ENCODE measurements around the gene RPIA. TPM values are rescaled to one million over a fixed set of nuclear protein-coding genes. Genes with fewer than 3 reads are reported as not detected.

The RPIA gene
- total RNA-seq, 2 experiments from 2014 or later = 34.3 to 41.6 TPM

DNA sequence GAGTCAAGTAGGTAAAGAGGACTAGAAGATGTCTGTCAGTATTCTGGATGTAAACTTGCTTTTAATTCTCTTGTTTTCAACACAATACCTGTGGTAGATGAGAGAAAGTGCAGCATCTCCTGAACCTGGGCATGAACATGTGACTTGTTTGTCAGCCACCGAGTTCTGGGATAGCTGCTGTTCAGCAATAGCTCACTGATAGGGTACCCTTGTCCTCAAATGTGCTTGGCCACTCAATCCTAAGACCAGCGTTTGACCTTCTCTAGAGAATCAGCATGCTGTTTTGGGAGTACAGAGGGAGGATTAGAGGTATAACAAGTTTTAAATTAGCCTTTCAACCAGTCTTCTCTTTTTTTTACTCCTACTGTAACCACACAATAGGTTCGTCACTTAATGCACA lies 23.2 kb downstream of the RPIA start:
- Mint-ChIP-seq H3K4me1 (no peaks in the 10 kb centered on the region), H3K36me3 (ENCODE audit: low read depth) (peaks cover 46% of the 10 kb centered on the region), H3K9me3 (peaks cover 12% of the 10 kb centered on the region), H3K4me3 (no peak overlapping the region), H3K27ac (no peak overlapping the region), H3K27me3 (no peaks in the 10 kb centered on the region)
- CTCF ChIA-PET = interaction anchor here (0.9 kb wide), 1 partner anchor 23 kb away, joined by 3 read pairs; no protein-coding TSS in a partner anchor
- no peak for DNase-seq
- POLR2A ChIA-PET = no interaction called here

DNA sequence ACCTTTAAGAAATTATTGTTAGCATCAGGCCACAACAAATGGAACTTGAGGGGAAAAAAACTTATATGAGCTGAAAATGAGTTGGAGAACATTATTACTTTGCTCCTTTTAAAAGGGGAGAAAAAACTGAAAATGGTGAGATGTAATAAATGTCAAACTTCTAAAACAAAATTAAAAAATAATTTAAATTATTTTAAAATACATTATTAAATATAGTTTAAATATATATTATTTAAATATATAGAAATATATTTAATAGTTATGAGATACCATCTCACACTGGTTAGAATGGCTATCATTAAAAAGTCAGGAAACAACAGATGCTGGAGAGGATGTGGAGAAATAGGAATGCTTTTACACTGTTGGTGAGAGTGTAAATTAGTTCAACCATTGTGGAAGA lies 28.9 kb downstream of the RPIA start:
- POLR2A ChIA-PET = no interaction called here
- H3K9me3 Mint-ChIP-seq = peaks cover 15% of the 10 kb centered on the region
- H3K4me1 Mint-ChIP-seq = peaks cover 3% of the 10 kb centered on the region
- CTCF ChIA-PET = no interaction called here
- no peak overlapping the region for H3K4me3 Mint-ChIP-seq
- H3K27me3 Mint-ChIP-seq = no peaks in the 10 kb centered on the region
- no peak for DNase-seq
- H3K27ac Mint-ChIP-seq = no peak overlapping the region
- peaks cover 26% of the 10 kb centered on the region for H3K36me3 Mint-ChIP-seq (ENCODE audit: low read depth)

DNA sequence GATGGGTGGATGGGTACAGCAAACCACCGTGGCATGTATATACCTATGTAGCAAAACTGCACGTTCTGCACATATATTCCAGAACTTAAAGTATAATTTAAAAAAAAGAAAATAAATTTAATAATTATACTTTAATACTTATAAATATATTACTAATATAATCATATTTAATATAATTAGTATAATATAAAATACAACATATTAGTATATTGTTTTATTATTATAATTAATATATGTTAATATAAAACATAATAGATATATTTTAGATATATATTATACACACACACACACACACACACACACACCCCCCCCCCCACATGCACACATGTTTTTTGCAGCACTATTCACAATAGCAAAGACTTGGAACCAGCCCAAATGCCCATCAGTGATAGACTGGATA lies 29.8 kb downstream of the RPIA start:
- H3K9me3 Mint-ChIP-seq = peaks cover 15% of the 10 kb centered on the region
- no peak overlapping the region for H3K27ac Mint-ChIP-seq
- H3K4me3 Mint-ChIP-seq = no peak overlapping the region
- POLR2A ChIA-PET = no interaction called here
- no peaks in the 10 kb centered on the region for H3K27me3 Mint-ChIP-seq
- CTCF ChIA-PET = no interaction called here
- H3K4me1 Mint-ChIP-seq = peaks cover 3% of the 10 kb centered on the region
- DNase-seq = no peak
- peaks cover 18% of the 10 kb centered on the region for H3K36me3 Mint-ChIP-seq (ENCODE audit: low read depth)

DNA sequence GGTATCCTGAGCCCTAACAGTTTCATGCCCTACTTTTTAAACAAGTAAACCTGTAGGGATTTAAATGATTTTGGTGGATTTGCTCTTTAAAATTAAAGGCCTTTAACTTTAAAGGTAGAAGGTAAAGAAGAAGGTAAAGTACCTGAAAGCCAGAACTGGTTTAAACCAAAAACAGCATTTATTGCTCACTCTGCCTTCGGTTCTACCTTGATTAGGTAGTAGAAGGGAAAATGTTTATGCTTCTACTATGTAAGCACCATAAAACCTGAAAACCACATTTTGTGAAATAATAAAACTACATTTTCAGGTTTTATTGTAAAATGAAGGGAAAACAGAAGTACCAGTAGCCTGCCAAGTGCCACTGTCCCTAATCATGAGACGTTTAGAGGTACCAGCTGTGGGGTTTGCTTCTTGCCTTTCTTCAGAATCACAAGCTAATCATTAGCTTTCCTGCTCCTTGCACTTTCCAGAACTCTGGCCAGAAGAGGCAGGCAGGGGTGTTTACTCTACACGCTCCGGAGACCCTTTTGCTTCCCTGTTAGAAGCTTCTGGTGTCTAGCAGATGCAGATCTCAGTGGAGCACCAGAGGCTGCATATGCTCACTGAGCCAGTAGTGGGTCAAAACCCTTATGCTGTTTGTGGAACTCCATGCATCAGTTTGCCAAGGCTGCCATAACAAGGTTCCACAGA lies 33.3 kb downstream of the RPIA start:
- POLR2A ChIA-PET = no interaction called here

DNA sequence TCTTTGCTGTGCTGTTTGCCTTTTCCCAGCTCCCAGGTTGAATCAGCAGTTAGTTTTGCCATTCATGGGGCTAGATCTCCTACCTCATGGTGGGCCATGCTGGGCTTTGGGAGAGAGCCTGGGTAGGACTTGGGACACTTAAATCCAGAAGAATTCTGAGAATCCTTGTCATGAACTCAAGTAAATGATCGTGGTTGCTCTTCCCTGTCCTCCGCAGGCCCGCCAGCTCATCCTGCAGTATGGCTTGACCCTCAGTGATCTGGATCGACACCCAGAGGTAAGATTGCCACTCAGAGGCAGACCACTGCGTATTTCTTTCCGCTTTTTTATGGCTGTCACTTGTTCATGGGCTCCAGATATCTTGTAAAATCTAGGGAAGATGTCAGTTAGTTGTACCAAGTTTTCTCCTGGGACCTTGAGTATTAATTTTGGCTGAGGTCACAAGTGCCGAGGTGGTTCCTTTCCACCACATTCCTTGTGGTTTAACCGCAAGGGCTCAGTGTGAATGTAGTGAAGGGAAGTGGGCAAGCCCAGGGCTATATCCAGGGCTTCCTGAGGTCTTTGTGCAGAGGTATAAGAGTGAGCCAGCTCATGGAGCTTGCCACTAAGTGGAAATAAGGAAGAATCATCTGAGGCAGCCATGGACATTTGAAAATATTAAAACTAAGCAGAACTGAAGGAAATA lies 37.7 kb downstream of the RPIA start:
- H3K9me3 Mint-ChIP-seq = no peaks in the 10 kb centered on the region
- no peaks in the 10 kb centered on the region for H3K36me3 Mint-ChIP-seq (ENCODE audit: low read depth)
- CTCF ChIA-PET = interaction anchor here (1.1 kb wide), 1 partner anchor 37 kb away, joined by 4 read pairs; the partner anchor contains the start of gene RPIA
- POLR2A ChIA-PET = interaction anchor here (0.6 kb wide), 1 partner anchor 38 kb away, joined by 6 read pairs; no protein-coding TSS in a partner anchor
- no peak overlapping the region for H3K27ac Mint-ChIP-seq
- H3K27me3 Mint-ChIP-seq = no peaks in the 10 kb centered on the region
- no peak overlapping the region for H3K4me3 Mint-ChIP-seq
- peaks cover 13% of the 10 kb centered on the region for H3K4me1 Mint-ChIP-seq
- no peak for DNase-seq

More for the DNA sequence above, 33.3 kb downstream of the RPIA start:
- Mint-ChIP-seq H3K36me3 (ENCODE audit: low read depth) (no peaks in the 10 kb centered on the region), H3K9me3 (peaks cover 2% of the 10 kb centered on the region), H3K4me1 (peaks cover 13% of the 10 kb centered on the region), H3K4me3 (no peak overlapping the region), H3K27me3 (no peaks in the 10 kb centered on the region), H3K27ac (no peak overlapping the region)
- DNase-seq = no peak
- CTCF ChIA-PET = no interaction called here

DNA sequence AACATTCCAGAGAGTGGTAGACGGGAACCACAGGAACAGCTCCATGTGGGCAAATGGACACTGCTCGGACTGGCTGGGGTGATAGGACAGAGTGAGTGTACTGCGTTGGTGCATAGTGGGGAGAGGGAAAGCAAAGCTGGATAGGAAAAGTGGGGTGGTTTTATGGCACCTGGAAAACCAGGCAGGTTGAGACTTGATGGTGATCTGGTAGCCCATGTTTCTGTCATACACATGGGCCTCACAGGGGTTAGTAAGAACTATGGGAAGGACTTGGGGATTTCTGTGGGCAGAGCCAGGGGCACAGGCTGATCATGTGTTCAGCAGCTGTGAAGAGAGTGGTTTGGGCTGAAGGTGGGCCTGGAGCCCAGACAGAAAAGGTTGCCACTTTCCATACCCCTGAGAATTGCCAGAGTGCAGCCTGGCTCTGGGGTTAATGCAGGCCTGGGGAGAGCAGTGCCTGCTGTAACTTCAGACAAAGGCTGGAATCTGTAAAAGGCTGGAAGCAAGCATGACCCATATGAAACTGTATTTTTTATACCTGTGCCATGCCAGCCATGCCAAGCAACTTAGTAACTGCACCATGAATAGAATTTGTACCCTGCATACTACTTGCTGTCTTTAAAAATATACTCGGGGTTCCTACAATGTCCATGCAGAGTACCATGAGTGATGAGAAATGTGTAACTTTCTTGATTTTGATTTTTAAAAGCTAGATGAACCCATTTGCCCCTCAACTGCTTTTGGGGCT lies 41.9 kb downstream of the RPIA start:
- ChIA-PET POLR2A (no interaction called here), CTCF (interaction anchor here (1.0 kb wide), 1 partner anchor 13 kb away, joined by 3 read pairs; no protein-coding TSS in a partner anchor)
- Mint-ChIP-seq H3K9me3 (no peaks in the 10 kb centered on the region), H3K4me1 (peaks cover 13% of the 10 kb centered on the region), H3K4me3 (no peak overlapping the region), H3K27ac (peak overlapping the region; percentile 10), H3K27me3 (no peaks in the 10 kb centered on the region), H3K36me3 (ENCODE audit: low read depth) (peaks cover 6% of the 10 kb centered on the region)
- DNase-seq = no peak

DNA sequence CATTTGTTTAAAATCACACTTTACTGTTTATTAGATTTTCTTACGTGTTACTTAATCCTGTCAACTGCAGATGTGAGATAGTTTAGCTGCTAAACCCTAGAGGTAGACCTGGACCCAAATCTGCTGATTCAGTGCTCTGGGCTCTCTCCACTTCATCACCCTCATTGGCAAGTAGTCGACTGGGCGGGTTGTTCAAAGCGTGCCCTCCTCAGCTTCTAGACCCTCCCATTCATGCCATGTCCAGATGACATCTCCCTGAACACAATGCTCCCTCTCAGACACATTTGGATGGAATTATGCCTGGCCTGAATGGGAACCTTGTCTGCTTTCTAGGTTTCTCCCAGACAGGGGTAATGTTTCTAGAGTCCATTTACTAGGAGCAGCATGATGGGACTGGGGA lies 43.7 kb downstream of the RPIA start:
- ChIA-PET CTCF (interaction anchor here (1.0 kb wide), 1 partner anchor 63 kb away, joined by 4 read pairs; no protein-coding TSS in a partner anchor), POLR2A (no interaction called here)
- no peak overlapping the region for H3K27ac Mint-ChIP-seq
- H3K36me3 Mint-ChIP-seq (ENCODE audit: low read depth) = peaks cover 7% of the 10 kb centered on the region
- no peaks in the 10 kb centered on the region for H3K27me3 Mint-ChIP-seq
- no peak for DNase-seq
- peaks cover 4% of the 10 kb centered on the region for H3K4me1 Mint-ChIP-seq
- no peak overlapping the region for H3K4me3 Mint-ChIP-seq
- no peaks in the 10 kb centered on the region for H3K9me3 Mint-ChIP-seq

DNA sequence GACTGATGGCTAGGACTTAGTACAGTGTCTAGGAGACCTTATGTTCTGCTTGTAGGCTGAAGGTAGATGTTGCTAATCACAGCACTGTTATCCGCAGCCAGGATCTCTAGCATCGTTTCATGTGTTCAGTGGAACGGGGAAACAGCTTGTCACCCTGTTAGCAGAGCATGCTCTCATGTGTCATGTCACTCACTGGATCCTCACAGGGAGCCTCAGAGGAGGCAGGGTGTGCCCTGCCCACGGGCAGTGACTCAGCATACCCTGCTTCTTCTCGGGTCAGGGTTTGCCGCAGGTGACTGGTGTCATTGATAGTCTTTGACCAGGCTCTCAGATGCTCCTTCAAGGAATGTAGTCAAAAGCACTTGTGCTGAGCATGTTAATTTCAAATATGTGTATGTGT lies 44.4 kb downstream of the RPIA start:
- Mint-ChIP-seq H3K36me3 (ENCODE audit: low read depth) (peaks cover 10% of the 10 kb centered on the region), H3K4me3 (no peak overlapping the region), H3K27ac (peak overlapping the region; percentile 6), H3K9me3 (no peaks in the 10 kb centered on the region), H3K4me1 (peaks cover 4% of the 10 kb centered on the region), H3K27me3 (no peaks in the 10 kb centered on the region)
- DNase-seq = no peak
- ChIA-PET CTCF (interaction anchor here (1.0 kb wide), 1 partner anchor 64 kb away, joined by 4 read pairs; no protein-coding TSS in a partner anchor), POLR2A (no interaction called here)

DNA sequence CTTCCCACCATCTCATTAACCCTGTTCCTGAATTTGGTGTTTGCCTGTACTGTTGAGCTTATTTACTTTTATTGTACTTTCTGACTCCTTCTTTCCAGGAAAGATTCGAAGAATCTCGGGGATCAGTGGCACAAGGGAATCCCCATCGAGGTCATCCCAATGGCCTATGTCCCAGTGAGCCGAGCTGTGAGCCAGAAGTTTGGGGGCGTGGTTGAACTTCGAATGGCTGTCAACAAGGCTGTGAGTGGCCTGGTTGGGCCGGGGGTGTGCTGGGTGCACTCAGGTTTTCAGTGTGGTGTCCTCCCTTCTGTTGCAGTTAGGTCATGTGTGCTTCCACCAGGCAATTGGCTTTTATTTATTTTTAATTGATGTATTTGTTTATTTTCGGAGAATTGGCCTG lies 45.0 kb downstream of the RPIA start:
- Mint-ChIP-seq H3K27me3 (no peaks in the 10 kb centered on the region), H3K4me1 (peaks cover 4% of the 10 kb centered on the region), H3K9me3 (no peaks in the 10 kb centered on the region), H3K27ac (no peak overlapping the region), H3K36me3 (ENCODE audit: low read depth) (peaks cover 15% of the 10 kb centered on the region), H3K4me3 (no peak overlapping the region)
- ChIA-PET POLR2A (no interaction called here), CTCF (interaction anchor here (1.0 kb wide), 1 partner anchor 65 kb away, joined by 4 read pairs; no protein-coding TSS in a partner anchor)
- no peak for DNase-seq

DNA sequence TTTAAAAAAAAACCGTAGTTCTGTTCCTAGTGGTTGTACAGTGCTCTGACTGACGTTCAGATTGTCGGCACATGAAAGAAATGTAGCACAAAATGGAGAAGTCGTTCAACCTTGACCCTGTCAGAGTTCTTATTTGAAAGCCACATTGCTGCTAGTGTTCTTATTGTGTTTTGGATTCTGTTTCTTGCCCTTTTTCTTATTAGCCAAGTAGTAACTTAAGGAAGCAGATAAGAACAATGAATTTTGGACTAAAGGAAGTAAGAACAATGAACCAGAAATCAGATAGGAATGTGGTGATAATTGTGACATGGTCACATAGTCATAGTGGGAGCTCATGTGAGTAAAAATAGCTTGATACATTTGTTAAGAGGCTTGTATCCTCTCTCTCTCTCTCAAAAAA lies 45.9 kb downstream of the RPIA start:
- POLR2A ChIA-PET = no interaction called here
- Mint-ChIP-seq H3K4me1 (peaks cover 4% of the 10 kb centered on the region), H3K9me3 (no peaks in the 10 kb centered on the region), H3K36me3 (ENCODE audit: low read depth) (peaks cover 24% of the 10 kb centered on the region), H3K4me3 (no peak overlapping the region), H3K27me3 (no peaks in the 10 kb centered on the region), H3K27ac (peak overlapping the region; percentile 2)
- DNase-seq = no peak
- CTCF ChIA-PET = interaction anchor here (0.6 to 0.8 kb wide), 2 partner anchors 10 to 178 kb away, joined by 3 read pairs; no protein-coding TSS in a partner anchor

DNA sequence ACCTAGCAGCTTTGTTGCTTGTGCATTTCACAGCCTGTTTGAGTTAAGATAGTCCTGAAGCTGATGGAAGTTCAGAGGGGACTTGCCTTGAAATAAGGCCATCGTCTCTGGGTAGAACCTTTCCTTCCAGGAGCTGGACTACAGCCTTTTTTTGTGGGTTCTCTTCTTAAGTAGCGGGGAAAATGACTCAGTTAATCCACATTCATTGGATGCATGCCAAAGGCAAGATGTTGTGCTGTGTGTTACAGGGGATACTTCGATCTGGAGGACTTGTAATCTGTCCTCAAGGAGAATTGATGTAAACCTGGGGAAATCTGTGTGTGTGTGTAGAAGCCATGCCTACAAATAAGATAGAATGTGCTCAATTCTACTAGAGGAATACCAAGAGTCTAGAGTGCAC lies 46.8 kb downstream of the RPIA start:
- H3K27me3 Mint-ChIP-seq = no peaks in the 10 kb centered on the region
- no peak for DNase-seq
- H3K36me3 Mint-ChIP-seq (ENCODE audit: low read depth) = peaks cover 33% of the 10 kb centered on the region
- H3K4me1 Mint-ChIP-seq = peaks cover 1% of the 10 kb centered on the region
- POLR2A ChIA-PET = no interaction called here
- H3K4me3 Mint-ChIP-seq = no peak overlapping the region
- CTCF ChIA-PET = interaction anchor here (0.6 to 0.8 kb wide), 2 partner anchors 9 to 178 kb away, joined by 3 read pairs; no protein-coding TSS in a partner anchor
- H3K9me3 Mint-ChIP-seq = peaks cover 1% of the 10 kb centered on the region
- no peak overlapping the region for H3K27ac Mint-ChIP-seq

DNA sequence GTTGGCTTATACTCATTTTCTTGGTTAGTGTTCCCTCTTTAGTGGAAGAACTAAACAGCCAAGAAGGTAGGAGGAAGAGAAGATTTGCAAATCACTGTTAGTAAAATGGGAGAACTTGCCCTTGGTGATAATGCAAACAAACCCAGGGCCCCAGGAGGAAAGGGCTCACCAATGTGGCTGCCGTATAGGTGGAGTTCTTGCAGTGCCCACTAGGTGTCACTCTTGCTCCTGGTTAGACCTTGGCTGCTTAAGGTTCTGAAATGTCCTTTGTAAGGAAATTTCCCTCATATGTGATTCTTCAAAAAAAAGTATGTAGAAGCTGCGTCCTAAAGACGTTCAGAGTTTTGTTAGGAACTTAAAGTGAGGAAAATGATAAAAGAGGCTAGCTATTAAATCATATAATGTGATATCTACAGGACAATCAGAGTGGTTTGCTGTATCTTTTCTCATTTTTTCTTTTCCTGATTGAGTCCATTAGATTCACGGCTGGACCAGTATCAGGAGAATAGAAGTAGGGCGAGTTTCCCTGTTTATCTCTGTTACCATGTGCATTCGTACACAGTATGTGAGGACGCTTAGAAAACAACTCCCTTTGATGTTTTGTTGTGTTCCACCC lies 48.6 kb downstream of the RPIA start:
- H3K27ac Mint-ChIP-seq = no peak overlapping the region
- no peaks in the 10 kb centered on the region for H3K27me3 Mint-ChIP-seq
- peak; percentile 74 for DNase-seq
- ChIA-PET CTCF (interaction anchor here (1.0 kb wide), 1 partner anchor 91 kb away, joined by 3 read pairs; no protein-coding TSS in a partner anchor), POLR2A (no interaction called here)
- H3K4me1 Mint-ChIP-seq = peaks cover 14% of the 10 kb centered on the region
- peaks cover 15% of the 10 kb centered on the region for H3K9me3 Mint-ChIP-seq
- peaks cover 51% of the 10 kb centered on the region for H3K36me3 Mint-ChIP-seq (ENCODE audit: low read depth)
- no peak overlapping the region for H3K4me3 Mint-ChIP-seq

All from activated CD4-positive, alpha-beta T cell treated with anti-CD3 and anti-CD28 coated beads, Interleukin-2, amount 10 ng/mL, durations not matched to agents 7 days and 5 days (primary cell).